Measurements from ENCODE around the gene GATAD2A.

DNA sequence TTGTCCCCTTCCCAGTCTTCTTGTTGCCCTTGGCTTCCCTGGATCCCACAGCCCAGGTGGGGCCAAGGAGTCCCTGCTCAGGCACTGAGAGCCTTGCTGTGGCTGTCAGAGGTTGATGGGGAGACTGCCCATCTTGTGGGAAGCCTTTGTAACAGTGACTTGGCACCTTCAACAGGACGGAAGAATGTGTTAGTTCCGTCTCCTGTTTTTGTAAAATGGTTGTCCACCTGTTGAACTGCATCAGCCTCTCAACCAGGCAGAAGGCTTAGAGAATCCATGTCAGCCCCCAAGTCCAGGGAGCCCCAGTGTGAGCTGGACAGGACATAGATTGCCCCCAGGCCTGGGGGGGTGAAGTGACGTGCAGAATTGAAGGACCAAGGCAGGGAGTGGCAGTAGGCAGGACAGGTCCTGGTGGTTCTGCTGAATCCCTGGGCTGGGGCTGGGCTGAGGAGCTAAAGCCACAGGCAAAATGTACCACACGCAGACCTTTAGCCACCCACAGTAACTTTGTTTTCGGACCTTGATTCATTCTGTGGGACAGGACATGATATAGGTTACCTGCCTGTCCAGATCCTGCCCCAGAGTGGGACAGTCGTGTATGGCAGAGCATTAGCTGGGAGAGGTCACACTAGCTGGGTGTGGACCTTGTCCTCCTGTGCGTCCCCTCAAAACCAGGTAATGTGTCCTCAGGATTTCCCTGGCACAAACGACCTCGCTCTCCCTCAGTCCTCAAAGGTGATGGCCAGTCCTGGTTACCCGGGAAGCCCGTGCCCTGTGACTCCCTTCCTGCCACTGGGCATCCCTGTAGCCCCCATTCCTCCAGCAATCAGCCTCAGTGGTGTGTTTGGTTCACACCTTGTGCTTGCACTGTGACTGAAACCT lies 47.0 kb downstream of the GATAD2A start:
- no peak for TF ChIP-seq EZH2 (IDR thresholded peaks at IDR 0.05; ENCODE audit: borderline replicate concordance, low read length)
- TF ChIP-seq, protein P1, sequence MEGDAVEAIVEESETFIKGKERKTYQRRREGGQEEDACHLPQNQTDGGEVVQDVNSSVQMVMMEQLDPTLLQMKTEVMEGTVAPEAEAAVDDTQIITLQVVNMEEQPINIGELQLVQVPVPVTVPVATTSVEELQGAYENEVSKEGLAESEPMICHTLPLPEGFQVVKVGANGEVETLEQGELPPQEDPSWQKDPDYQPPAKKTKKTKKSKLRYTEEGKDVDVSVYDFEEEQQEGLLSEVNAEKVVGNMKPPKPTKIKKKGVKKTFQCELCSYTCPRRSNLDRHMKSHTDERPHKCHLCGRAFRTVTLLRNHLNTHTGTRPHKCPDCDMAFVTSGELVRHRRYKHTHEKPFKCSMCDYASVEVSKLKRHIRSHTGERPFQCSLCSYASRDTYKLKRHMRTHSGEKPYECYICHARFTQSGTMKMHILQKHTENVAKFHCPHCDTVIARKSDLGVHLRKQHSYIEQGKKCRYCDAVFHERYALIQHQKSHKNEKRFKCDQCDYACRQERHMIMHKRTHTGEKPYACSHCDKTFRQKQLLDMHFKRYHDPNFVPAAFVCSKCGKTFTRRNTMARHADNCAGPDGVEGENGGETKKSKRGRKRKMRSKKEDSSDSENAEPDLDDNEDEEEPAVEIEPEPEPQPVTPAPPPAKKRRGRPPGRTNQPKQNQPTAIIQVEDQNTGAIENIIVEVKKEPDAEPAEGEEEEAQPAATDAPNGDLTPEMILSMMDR (conservative IDR thresholded peaks at IDR 0.05 in 1 of 2, IDR thresholded peaks at IDR 0.05 in 1 of 2; ENCODE audit: extremely low read depth in 1 of 2, insufficient read depth in 1 of 2, low read depth in 1 of 2, low read length in 2 of 2), result no peak

All from mammary epithelial cell (primary cell).